GM19467 (cell line): ENCODE results near the gene FBXO21.
"Not testable (repeated sequence)": the region's sequence is repeated elsewhere in the genome, so short reads cannot be mapped to it uniquely, and the experiment has no call there.

Experiments used
- ATAC-seq: cut with Tn5 transposase; IDR thresholded peaks from one replicate; pipeline ENCODE4 v1.9.1; 2021; ENCODE audit warnings: mild to moderate bottlenecking, moderate library complexity; ENCODE audit not compliant: unreplicated experiment

FBXO21 gene

GRCh38 chr12:117190210-117190781 is at the start of gene FBXO21:
Gene FBXO21, minus strand, starts transcription at chr12:117190470. Its CDS starts 14 bp downstream, at chr12:117190456.
- peak; percentile 94 for ATAC-seq

DNA sequence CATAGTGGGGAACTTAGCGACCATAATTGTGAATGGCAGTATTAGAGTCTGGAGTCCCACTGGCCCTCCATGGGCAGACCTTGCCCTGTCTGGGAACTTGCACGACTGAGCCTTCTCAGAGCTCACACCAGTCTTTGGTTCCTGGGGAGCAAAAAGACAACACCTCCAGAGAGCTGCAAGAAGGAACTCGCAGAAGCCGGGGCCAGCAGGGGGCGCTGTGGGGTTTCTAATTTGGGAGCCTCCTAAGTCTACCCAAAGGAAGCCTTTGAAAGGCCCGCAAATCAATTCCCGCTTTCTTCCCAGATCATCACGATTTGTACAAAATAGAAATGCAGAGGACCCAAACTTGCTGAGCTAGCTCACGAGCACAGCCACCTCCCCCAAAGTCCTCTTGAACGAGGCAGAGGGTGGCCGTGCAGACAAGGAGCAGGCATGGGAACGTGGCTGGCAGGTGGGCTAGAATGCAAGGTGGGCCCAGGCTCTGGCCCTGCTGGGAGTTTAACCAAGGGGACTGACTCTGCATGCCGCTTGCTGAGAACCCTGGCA is 46.3 kb upstream of the FBXO21 start:
- no peak for ATAC-seq

- ATAC-seq: no peak
These were observed 45.0 kb upstream of the FBXO21 start for GRCh38 chr12:117235261-117235660.

- no peak for ATAC-seq
These were observed 44.2 kb upstream of the FBXO21 start for GRCh38 chr12:117234441-117234840.

GRCh38 chr12:117231750-117232149 is 41.5 kb upstream of the FBXO21 start:
- ATAC-seq: no peak

DNA sequence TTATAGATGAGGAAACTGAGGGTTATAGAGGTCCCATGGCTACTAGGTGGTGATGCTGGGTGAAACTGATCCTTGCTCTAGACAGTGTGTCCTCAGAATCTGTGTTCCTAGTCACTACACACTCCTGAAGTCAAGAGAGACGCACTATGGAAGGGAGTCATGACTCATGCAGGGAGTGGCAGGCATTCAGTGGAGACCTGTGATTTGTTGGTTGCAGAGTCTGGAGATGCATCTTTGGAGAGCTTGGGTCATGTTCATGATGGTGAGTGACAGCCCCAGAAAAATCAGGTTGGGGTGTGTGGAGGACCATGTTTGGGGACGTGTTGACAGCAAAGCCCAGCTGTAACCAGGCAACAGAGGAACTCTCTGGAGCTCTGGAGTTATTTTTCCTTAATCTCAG is 38.0 kb upstream of the FBXO21 start:
- no peak for ATAC-seq

- no peak for ATAC-seq
These were observed 36.9 kb upstream of the FBXO21 start for GRCh38 chr12:117227000-117227653.

DNA sequence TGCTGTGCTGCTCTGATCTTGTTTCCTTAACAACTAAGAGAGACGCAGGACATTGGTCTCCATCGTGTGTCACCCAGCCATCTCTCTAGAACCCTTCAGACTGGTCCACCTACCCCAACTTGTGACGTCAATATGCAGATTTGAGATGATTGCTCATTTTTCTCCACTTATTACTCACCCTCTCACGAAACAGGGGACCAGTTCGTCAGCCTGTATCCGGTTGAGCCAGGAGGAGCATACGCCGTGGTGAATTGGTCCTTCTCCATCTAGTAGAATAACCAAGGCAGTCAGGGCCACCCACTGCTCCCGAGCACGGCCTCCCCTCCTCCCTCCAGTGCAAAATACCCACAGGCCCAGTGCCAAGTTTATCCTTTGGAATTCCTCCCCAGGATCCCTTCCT is 36.2 kb upstream of the FBXO21 start:
- ATAC-seq: no peak

GRCh38 chr12:117225179-117225578 is 34.9 kb upstream of the FBXO21 start:
- ATAC-seq: no peak

DNA sequence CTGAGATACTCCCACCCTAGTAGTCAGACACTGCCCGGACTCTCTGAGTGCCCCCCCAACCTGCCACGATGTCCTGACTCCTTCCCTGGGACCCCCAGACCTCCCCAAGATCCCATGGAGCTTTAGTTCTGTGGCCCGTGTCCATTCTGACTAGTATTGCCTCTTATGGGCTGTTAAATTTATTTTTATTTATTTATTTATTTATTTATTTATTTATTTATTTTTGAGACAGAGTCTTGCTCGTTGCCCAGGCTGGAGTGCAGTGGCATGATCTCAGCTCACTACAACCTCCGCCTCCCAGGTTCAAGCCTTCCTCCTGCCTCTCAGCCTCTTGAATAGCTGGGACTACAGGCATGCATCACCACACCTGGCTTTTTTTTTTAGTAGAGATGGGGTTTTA is 30.7 kb upstream of the FBXO21 start:
- ATAC-seq: not testable (repeated sequence)

GRCh38 chr12:117218149-117218548 is 27.9 kb upstream of the FBXO21 start:
- no peak for ATAC-seq

DNA sequence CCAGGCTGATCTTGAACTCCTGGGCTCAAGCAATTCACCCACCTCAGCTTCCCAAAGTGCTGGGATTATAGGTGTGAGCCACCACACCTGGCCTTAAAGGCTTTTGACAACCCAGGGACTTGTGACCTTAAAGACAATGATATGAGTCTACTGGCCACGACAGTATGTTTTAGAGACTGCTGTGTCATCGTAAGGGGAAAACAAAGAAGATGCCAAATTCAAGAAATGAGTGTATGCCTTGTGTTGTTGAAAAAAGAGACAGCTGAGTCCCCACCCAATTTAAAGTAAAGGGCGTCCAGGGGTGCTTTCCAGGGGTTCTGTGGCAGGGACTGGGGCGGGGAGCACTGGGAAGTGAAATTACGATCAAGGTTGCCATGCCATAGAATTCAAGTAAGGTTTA is 26.4 kb upstream of the FBXO21 start:
- no peak for ATAC-seq

DNA sequence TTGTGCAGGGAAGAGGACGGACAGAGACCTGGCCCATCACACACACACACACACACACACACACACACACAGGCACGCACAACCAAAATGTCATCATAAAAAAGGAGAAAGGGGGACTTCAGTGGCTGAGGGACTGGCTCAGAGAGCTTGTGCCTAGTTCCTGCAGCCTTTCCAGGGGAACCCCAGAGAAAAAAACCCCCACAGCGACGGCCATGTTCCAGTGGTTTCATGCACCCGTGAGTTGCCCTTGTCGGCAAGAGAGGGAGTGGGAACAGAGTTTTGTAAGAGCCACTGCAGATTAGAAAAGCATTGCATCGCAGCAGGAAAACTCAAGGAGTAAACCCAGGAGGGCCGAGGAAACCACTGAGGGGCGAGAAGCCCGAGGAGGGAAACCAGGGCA is 24.5 kb upstream of the FBXO21 start:
- ATAC-seq: no peak

GRCh38 chr12:117213295-117213808 is 23.1 kb upstream of the FBXO21 start:
- ATAC-seq: no peak

DNA sequence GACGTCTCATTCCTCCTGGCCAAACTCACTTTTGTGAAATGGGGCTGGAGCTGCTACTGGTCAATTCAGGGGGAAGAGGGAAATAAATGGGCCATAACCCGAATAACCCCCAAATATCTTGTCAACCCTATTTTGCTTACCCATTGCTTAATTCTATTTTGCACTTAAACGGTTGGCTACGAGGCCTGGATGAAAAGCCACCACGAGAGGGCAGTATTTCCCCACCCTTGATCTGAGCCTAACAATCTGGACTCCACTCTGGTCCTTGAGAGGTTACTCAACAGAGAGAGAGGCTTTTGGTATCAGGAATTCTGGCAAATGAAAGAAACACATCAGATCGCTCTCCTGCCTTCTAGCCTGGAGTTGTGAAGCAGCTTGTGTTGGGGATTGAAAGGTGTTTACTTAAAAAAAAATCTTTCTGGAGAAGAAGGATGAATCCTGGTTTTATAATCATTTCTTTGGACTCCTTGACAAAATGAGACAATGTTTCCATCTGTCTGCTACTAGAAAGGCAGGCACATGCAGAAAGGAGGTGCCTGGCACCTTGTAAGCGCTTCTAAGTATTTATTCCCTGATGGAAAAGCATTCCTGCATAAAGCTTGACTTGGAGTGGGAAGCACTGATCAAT is 22.4 kb upstream of the FBXO21 start:
- ATAC-seq: no peak

- no peak for ATAC-seq
These were observed 20.1 kb upstream of the FBXO21 start for GRCh38 chr12:117210266-117210918.

DNA sequence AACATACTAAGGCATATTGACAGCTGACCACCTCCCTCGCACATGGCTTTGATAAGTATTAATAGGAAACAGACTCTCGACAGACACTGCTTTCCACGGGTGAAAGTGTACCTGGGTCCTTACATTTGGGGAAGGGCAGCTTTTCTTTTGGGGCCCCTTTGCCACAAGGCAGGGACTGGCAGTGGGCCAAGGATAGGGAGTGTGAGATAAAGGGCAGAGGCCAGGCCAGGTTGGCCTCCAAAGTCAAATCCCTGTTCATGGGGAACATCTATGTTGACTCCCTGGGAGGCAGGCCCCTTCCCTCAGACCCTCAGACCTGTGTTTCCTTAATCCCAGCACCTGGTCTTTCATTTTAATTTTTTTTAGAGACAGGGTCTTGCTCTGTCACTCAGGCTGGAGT is 19.4 kb upstream of the FBXO21 start:
- ATAC-seq: no peak

- ATAC-seq: no peak
These were observed 18.7 kb upstream of the FBXO21 start for GRCh38 chr12:117208811-117209455.

DNA sequence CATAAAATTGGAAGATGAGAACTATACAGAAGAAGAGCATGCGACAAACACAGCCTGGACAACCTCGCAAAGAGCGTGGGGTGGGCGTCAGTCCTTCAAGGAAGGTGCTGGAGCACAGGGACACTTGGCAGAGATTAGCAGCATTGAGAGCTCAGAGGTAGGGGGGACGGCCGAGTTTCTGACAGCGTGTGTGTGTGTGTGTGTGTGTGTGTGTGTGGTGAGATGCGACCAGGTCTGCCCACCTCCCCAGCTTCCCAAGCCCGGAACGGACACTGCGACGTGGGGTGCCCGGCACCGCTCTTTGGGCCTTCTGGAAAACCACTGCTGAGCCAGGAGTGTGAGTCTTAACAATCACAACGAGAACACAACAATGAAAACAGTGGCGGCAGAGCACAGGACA is 17.9 kb upstream of the FBXO21 start:
- no peak for ATAC-seq

GRCh38 chr12:117207675-117208074 is 17.4 kb upstream of the FBXO21 start:
- no peak for ATAC-seq

DNA sequence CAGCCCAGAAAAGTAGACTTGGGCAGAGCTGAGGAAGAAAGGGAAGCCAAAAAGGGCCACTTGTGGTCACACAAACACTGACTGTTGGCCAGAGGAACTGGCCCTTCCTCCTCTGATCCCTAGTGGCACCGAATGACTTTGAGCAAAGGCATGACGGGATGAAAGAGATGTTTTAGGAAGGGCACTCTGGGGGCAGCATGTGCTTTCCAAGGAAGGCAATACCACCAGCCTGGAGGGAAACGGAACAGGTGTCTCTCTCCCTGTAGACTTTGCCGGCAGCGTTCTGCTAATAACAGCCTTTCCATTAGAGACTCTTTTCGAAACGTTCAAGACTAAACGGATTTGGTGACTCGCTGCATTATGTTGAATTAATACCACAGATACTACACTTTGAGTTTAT is 12.3 kb upstream of the FBXO21 start:
- no peak for ATAC-seq
